Hematopoietic multipotent progenitor cell treated with erythropoietin and hydrocortisone succinate and interleukin-3 and kit ligand, for 8 days (in vitro differentiated cells): ENCODE results near the gene OLFM2.
"Not testable (repeated sequence)": the region's sequence is repeated elsewhere in the genome, so short reads cannot be mapped to it uniquely, and the experiment has no call there.

ENCODE experiments used
- DNase-seq: peaks from one replicate; pipeline ENCODE4 v3.0.0-alpha.2; 2015

The OLFM2 gene

DNA sequence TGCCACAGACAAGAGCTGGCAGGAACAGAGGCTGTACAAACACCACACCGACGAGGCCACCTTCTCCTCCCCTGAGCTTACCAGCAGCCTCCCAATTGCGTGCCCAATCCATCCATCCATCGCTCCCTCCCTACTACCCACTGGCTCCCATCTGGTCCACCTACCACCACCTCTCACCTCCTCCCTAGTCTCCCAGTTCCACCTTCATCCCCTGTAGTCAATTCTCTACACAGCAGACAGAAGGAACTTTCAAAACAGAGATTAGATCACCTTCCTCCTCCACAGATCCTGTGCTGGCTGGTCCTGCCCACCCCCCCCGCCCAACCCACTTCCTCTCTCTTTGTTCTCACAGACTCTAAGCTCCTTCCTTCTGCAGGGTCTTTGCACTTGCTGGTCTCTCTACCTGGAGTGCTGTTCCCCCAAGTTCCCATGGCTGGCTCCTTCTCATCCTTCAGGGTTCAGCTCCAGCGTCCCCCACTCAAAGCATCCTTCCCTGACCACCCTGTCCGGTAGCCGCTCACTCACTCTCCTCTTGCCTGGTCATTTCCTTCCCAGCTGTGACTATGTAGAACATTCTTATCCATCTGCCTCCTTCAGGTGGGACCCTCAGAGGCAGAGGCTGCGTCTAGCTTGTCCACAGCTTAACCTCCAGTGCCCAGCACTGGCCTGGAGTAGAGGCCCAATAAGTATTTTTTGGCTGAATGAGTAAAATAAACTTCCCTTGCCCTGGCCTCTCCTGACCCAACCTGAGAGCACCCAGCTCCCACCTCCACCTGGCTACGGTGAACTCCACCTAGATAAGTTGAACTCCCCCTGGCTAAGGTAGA is 78.2 kb downstream of the OLFM2 start:
- DNase-seq = no peak

DNA sequence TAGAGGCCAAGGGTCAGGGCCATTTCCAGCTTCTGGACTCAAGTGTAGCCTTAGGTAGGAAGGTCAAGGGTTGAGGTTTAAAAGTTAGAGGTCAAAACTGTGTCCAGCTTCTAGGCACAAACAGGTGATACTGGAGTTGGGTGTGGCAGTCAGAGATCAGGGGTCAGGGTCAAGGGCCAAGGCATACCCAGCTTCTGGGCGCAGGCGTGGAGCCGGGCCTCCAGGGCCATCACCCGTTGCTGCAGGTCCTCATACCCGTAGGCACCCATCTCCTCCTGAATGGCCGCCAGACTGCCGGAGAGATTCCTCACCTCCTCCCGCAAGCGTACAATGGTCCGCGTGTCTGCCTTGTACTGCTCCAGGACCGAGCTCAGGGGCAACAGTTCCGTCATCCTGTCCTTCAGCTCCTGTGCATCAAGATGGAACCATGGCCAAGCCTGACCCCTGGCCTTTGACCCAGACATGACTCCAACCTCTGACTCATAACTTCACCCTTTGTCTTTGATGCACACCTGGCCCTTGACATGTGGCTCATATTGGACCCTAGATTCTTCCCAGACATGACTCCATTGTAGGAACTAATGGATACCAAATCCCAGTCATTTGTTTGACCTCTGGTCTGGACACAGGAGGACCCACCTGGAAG is 79.1 kb downstream of the OLFM2 start:
- DNase-seq = no peak

DNA sequence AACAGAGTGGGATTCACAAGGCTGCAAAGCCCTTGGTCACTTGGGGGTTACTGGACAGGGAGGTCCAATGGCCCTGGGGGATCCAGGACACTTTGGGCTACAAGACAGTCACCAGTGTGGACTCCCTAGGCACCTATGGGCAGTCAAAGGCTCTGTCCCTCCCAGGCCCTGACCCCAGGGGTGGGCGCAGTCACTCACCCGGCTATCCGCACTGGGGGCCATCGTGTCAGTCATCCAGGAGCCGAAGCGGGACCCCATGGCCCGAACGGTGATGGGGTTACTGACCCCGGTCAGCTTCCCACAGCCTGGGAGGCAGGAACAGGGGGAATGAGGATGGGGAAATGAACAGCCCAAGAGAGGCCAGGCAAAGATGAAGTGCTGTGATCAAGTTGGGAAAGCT is 79.7 kb downstream of the OLFM2 start:
- DNase-seq = no peak

DNA sequence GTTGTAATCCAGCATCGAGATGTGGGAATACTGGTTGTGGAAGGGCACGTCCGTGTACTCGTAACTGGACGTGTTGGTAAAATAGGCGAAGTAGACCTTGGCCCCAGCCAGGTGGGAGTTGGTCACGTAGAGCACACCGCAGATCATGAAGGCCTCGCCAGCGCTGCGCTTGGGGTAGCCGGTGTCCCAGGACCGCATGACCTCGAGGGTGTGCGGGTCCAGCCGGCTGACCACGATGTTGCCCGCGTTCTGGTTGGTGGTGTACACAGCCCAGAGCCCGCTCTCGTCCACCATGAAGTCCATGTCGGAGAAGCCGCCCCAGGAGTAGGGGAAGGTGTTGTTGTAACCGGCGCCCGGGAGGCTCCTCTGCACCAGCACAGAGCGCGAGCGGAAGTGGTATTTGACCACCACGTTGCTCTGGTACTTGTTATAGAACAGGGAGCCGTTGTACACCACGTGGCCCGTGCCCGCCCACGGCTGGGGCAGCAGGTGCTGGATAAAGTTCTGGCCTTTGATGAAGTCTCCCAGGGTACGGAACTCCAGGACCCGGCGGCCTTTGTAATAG is 82.0 kb downstream of the OLFM2 start:
- DNase-seq = no peak

DNA sequence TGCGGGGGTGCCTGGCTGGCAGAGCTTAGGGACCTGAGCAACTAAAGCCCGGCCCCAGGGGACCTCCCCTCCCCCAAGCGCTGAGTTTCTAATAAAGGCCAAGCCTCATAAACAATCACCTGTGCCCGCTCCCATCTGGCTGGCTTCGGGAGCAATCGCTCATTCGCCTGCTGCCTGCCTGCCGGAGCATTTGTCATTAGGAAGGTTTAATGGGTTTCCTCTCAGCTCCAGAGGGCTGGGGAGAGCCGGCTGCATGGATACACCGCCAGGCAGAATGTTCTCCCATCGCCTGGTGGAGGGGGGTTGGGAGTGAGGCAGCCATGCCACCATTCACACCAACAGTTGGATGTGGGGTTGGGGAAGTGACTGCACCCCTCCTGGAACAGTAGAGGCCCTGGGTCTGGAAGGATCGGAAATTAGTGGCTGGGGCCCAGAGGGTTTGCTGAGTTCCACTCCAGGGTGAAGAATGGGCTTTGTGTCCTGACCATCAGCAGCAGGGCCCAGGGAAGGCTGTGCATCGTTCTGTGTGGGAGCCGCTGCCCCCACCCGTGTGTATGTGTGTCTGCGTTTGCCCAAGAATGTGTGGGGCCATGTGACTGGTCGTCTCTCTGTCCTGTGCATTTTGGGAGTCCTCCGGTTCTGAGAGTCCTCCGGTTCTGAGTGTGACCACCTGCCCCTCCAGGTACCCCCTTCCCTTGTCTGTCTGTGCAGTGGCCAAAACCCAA is 85.9 kb downstream of the OLFM2 start:
- no peak for DNase-seq

DNA sequence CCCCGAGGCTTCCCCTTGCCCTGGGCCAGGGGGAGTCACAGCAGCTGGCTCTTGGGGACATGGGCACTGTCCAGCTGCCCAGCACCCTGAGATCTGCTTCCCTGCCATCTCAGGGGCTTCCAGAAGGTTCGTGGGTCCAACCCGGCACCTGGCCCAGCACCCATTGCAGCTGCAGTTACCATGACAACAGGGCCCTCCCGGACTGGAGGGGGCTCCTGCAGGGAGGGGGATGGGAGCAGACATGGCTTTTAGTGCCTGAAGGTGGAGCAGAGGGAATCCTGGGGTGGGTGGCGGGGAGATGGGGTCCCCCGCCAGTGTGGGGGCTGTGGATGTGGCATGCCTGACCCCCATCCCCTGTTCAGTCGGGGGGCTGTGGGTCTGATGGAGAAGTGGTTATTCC is 86.5 kb downstream of the OLFM2 start:
- no peak for DNase-seq

DNA sequence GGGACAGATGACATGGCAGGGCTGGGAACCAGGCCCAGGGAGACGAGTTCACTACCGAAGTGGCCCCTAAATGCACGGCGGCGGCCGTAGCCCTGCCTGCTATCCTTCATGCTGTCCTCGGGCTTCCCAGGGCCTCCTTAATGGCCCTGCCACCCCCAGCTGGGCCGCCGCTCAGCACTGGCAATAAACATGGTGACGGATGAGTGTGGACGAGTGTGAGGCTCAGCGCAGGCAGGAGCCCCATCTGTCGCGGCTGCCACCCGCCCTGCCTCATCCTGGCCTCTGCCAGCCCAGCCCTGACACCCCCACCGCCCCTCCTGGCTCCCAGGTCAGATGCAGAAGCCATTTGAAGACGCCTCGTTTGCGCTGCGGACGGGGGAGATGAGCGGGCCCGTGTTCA is 87.6 kb downstream of the OLFM2 start:
- no peak for DNase-seq

DNA sequence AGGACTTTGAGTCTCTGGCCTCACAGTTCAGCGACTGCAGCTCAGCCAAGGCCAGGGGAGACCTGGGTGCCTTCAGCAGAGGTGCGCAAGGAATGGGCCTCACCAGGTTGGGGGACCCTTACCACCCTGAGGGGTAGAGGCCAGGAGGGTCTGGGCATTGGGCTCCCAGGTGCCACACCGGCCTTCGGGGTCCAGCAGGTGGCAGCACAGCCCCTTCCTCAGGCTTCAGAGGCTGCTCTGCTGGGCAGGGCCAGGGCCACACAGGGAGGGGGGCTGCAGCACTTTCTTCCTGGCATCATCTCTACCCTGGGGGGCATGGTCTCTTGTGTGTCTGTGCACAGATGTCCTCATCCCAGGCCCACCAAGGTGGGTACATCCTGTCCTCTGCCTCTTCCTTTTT is 88.3 kb downstream of the OLFM2 start:
- DNase-seq = no peak

DNA sequence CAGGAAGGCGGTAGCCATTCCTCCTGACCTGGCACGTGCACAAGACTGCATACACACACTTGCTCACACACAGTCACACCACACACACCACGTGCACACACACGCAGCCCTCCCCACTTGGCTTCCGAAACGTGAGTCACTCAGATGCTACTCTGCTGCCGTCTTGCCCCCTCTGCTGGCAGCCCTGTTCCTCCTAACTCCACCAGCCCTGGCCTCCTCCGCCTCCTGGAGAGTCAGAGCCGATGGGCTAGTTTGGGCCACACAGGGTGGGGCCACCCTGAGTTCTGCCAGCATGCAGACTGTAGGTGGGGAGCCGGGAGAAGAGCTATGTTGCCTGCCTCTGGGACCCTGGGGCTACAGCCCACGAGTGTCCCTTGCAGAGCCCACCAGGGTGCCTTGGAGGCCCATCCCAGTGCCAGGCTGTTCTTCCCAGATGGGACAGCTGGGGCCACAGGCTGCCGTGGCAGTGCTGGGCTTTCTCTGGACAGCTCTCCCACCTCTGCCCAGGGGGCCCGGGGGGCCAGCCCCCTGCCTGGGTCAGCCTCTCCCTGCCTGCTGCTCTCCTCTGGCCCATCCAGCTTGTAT is 89.1 kb downstream of the OLFM2 start:
- peak; percentile 61 for DNase-seq

DNA sequence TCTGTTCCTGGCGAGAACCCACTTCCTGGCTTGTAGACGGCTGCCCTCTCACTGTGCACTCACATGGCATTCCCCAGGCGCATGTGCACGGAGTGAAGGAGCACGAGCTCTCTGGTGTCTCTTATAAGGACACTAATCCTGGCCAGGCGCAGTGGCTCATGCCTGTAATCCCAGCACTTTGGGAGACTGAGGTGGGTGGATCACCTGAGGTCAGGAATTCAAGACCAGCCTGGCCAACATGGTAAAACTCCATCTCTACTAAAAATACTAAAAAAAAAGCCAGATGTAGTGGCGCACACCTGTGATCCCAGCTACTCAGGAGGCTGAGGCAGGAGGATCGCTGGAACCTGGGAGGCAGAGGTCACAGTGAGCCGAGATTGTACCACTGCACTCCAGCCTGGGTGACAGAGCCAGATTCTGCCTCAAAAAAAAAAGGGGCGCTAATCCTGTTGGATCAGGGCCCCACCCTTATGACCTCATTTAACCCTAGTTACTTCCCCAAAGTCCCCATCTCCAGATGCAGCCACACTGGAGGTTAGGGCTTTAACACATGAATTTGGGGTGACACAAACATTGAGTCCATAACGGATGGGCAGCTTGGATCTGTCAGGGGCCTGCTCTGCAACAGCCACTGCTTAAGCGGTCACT is 92.6 kb downstream of the OLFM2 start:
- DNase-seq = not testable (repeated sequence)

DNA sequence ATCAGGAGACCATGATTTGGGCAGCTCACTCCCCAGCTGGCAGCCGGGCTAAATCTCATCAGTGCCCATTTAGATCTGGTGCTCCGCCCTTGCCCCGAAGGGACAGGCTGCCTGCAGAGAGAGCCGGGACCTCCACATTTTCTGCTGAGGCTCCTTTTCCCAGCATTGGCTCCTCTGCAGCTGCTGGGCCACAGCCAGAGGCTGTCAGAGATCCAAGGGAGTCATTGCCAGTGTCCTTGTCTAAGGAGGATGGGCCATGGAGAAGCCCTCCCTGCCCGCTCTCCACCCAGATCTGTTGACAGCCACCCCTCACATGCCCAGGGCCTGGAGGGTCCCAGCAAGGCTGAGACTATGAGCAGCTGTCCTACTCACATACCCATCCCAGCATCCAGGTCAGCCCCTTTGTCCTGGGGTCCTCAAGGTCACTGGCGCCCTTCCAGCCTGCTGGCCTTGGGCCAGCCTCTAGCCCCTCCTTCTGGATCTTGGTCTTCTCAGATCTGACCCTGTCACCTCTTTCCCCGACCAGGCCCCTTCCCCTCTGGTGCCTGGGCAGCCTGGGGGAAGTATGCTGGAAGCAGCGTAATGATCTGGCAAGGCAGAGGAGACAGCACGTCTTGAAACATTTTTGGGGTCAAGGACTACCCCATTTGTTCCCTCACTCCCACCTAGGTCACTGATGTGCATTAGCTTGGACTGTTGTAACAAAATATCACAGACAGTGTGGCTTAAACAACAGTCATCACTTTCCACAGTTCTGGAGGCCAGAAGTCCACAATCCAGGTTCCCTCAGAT is 93.3 kb downstream of the OLFM2 start:
- no peak for DNase-seq

DNA sequence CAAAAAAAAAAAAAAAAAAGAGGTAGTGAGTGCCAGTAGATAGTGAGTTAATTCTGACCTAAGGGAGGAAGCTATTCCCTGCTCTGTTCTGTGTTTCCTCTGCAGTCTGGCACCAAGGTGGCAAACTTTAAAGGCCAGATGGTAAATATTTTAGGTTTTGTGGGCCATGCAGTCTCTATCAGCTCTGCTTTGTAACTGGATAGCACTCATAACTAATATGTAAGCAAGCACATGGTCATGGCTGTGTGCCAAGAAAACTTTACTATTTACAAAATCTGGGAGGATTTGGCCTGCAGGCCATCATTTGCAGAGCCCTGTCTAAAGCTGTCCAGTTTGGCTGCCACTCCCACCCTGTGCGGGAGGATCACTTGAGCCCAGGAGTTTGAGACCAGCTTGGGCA is 96.9 kb downstream of the OLFM2 start:
- DNase-seq = no peak

DNA sequence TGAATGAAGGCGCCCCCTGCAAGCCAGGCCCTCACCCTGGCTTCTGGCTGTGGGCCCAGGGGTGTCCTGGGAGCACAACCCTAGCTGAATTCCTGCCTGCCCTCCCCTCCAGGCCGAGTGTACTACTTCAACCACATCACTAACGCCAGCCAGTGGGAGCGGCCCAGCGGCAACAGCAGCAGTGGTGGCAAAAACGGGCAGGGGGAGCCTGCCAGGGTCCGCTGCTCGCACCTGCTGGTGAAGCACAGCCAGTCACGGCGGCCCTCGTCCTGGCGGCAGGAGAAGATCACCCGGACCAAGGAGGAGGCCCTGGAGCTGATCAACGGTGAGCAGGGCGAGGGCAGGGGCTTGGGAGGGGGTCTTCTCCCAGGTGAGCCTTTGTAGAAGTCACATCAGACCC is 98.0 kb downstream of the OLFM2 start:
- no peak for DNase-seq

DNA sequence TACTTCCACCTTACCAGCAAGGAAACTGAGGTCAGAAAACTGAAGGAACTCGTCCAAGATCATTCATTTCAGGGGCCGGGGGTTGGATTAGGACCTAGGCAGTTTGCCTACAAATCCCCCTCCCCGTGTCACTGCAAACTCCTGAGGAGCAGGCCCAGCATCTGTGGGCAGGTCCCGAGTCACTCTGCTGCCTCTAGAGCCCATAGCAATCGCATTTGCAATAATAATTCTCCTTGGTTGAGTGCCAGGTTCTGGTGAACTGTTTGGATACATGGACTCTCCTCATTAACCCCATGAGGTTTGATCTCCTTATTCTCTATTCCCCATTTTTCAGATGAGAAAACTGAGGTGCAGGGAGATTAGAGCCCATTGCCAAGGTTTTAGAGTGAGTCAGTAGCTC is 100.3 kb downstream of the OLFM2 start:
- DNase-seq = peak; percentile 75

DNA sequence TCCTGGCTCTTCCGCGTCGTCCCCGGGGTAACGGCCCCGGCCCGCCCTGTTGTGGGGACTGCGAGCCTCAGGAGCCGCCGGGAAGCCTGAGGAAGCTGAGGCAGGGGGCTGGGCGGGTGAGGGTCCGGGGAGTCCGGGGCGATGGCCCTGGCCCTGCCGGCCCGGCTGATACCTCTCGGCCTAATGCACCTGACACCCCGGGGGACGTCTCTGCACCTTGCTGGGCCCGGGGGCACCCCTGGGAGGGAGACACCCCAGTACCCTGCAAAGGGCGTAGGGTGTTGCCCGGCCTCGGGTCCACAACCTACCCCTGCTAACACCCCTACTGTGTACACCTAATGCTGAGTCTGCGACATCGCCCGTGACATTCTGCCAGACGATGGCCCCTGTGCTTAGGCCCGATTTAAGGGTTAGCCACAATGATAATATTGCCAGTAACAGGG is 100.8 kb downstream of the OLFM2 start:
- no peak for DNase-seq

DNA sequence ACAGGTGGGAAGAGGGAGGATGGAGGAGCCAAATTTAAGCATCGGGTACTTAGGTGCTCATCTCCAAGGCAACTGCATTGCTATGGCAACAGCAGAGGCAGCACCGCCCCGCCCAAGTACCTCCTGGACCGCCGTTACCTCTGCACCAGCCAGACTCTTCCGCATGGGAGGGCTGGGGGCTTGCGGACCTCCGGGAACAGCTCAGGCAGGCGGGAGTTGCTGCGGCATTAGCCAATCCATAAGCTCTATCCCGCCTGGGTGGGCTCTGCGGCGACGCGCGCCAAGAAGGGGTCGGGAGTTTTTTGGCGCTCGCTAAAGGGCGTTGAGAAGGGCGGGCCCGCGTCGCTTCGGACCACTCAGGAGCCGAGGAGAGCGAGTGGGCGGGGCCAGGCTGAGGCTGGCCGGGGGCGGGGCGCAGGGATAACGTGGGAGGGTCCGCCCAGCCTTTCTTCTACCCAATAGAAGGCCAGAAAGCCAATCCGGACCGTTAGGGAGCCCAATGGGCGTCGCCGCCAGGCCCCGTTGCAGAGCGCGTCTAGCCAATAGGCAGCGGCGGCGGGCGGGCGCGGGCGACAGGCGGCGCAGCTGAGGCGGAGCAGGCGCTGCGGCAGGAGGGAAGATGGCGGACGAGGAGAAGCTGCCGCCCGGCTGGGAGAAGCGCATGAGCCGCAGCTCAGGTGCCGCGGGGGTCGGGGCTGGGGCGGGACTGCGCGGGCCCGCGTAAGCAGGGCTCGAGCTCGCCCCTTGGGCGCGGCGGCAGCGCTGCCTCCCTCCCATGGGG is 101.4 kb downstream of the OLFM2 start, which contains the start of gene PIN1:
Gene PIN1, plus strand, starts transcription at position 593 of the 781 bp plus-strand sequence. Its CDS starts 27 bp downstream, at position 620.
- DNase-seq = peak; percentile 98

DNA sequence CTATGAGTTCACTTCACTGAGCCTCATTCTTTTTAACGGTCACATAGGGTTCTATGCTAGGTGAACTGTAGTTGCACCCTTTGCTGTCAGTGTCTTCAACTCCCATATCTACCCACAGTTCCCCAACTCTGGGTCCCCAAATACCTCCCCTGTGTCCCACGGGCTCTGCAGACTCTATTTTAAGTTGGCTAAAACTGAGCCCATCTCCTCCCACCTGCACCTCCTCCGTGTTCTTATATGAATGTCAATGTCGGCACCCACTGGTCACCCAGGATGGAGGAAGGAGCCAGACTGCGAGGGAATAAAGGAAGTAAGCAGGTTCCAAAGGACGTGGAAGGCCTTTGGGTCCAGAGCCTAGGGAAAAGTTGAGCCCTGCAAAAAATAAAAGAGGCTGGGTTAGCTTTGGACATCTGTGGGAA is 102.0 kb downstream of the OLFM2 start:
- DNase-seq = no peak

DNA sequence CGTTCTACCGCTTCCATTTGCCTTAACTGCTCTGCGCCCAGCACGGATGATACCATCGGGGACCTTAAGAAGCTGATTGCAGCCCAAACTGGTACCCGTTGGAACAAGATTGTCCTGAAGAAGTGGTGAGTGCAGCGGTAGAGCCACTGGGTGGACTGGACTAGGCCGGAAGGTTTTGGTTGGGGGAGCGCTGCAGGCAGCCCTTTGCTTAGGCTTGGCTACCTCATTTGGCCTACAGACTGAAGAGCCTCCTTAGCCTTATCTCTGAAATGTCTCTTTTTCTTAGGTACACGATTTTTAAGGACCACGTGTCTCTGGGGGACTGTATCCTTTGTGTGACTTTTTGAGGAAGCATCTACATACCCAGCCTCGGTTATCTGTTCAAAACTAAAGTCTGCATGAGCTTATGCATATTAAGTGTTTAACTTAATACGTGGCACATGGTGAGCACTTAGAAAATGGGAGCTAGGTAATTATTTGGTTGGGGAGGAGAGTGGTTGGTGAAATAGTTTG is 107.7 kb downstream of the OLFM2 start:
- DNase-seq = peak; percentile 20

DNA sequence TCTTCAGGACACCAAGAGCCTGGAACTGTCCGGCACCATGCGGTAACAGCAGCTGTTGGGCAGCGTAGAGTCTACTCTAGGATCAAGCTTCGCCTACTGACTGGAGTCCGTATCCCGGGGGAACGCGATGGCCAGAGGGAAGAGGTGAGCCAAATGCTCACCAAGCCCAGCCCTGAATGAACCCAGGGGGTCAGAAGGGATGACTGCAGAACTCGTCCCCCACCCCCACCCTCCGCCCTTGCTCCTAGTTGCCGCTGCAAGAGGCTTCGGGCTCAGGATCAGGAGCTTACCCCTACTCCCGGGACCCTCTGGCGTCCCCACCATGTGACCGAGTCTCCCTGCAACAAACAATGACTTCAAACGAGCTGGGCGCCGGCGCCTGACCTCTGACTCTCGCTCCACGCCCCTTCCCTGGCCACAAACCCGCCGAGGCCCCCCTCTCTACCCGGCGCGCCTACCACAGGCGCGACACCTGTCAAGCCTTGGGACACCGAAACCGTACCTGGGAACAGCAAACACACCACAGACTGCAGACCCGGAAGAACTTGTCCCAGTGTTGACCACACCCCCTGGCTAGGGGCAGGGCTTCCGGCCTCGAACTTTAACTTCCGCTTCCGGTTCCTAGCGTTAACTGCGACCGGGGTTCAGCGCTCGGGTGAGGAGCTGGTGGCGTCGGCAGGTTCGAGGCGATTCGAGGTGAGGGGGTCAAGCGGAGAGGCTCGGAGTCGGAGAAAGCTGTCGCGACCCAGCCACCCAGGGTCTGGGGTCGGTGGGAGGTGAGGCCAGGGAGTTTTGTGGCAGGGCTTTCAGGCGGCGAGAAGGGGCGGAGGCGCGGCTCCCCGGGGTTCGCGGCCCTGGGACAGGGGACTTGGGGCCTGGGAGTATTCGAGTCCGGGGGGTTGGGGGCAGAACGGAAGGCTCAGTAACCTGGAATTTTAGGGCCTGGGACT is 108.8 kb downstream of the OLFM2 start, which contains the start of gene UBL5:
Gene UBL5, plus strand, starts transcription at position 630 of the 950 bp plus-strand sequence. CDS start 420 bp downstream, outside the sequence.
- peak; percentile 94 for DNase-seq
